ENCODE measurements around the gene TAF6. TPM values are rescaled to one million over a fixed set of nuclear protein-coding genes. Genes with fewer than 3 reads are reported as not detected.
A peak's percentile ranks its signal among the peaks of the same experiment; 100 is the strongest.

Gene TAF6
- total RNA-seq, 2 donors from 2014 or later, result 28.7 to 33.1 TPM

DNA sequence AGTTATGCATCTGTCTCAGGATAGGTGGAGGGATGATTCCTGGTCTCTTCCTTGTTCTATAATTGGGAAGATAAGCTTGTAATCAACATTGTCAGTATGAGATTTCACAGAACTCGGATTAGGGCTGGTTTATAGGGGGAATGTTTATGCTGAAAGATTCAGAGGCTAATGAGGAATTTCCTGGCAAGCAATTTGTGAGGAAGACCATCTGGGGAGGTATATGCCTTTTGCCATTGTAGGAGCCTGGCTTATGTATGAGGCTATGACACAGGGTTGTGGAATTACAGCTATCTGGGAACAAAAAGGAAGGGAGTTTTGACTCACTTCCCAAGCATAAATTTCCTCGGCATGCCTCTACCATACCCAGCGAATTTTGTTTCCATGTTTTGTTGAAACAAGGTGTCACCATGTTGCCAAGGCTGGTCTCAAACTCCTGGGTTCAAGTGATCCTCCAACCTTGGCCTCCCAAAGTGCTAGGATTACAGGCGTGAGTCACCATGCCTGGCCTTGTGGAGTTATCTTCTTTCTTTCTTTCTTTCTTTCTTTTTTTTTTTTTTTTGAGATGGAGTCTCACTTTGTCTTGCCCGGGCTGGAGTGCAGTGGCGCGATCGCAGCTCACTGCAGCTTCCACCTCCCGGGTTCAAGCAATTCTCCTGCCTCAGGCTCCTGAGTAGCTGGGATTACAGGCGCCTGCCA lies 32.0 kb downstream of the TAF6 start:
- ATAC-seq (no peak), DNase-seq (no peak)
- intact Hi-C loops (cut with DNase I, micrococcal nuclease), result loop anchor here in 1 of 2 donors (10.0 kb wide), 1 partner anchor 92 kb away; no protein-coding TSS in a partner anchor

DNA sequence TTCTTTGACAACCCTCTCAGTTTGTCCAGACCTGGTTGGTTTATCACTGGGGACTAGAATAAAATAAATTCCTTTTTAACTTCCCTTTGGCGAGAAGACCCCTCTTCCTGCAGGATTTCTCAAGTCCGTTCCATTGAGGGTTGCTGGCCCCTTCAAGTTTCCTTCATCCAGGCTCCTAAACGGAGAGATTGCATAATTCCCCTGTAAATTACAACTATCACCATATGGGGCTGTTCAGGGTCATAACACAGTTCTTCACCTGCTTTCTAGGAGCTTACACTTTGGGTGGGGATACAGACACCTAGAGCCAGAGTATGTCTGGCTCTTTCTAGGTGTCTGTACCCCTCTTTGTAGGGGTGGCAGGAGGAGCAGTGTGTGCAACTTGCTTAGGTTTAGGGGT lies 33.6 kb downstream of the TAF6 start:
- ATAC-seq, result no peak
- intact Hi-C loops (cut with DNase I, micrococcal nuclease), result loop anchor here in 1 of 2 donors (10.0 kb wide), 1 partner anchor 91 kb away; no protein-coding TSS in a partner anchor

DNA sequence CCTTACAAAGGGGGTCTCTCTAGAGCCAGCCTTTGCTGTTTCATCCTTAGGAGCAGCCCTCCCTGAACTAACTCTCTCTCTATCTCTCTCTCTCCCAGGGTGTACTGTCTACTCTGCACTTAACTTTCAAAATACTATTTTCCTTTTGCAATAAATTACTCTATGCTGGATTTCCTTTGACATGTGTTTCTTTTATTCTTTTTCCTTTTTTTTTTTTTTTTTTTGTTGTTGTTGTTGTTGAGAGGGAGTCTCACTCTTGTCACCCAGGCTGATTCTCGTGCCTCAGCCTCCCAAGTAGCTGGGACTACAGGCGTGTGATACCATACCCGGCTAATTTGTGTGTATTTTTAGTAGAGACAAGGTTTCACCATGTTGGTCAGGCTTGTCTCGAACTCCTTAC lies 36.2 kb downstream of the TAF6 start:
- intact Hi-C loops (cut with DNase I, micrococcal nuclease), result loop anchor here in 1 of 2 donors (10.0 kb wide), 1 partner anchor 88 kb away; no protein-coding TSS in a partner anchor
- ATAC-seq, result no peak
- no peak for DNase-seq

More for the DNA sequence above, 33.6 kb downstream of the TAF6 start:
- DNase-seq, result no peak

DNA sequence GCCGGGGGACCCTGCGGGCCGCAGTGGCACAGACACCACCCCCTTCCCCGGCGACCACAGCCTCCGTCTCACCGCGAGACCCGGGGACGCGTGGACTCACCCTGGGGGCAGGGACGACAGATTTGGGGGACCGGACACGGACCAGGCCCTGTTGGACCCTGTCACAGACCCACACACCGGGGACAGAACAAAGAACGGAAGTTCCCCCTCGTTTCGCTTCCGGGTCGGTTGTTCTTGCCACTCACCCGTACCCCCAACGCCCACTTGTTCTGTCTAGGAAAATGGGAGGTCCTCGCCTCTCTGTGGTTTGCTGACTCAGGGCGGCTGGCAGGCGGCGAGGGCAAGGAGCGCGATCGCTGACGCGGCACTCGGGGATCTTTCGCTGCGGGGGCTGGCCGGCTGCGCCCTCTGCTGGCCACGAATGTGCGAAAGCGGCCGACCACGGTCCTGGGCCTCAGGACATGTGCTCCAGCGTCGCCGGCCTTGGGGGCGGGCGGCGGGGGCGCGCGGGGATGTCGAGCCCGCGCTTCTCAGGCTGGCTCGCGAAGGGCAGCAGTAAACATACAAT lies 37.5 kb downstream of the TAF6 start, which contains the start of gene ZNF3:
Gene ZNF3 (minus strand): TSS at position 189 of the 568 bp plus-strand sequence. CDS start 4,366 bp downstream, outside the sequence.
- intact Hi-C loops (cut with DNase I, micrococcal nuclease), result loop anchor here in 1 of 2 donors (10.0 kb wide), 1 partner anchor 87 kb away; no protein-coding TSS in a partner anchor

DNA sequence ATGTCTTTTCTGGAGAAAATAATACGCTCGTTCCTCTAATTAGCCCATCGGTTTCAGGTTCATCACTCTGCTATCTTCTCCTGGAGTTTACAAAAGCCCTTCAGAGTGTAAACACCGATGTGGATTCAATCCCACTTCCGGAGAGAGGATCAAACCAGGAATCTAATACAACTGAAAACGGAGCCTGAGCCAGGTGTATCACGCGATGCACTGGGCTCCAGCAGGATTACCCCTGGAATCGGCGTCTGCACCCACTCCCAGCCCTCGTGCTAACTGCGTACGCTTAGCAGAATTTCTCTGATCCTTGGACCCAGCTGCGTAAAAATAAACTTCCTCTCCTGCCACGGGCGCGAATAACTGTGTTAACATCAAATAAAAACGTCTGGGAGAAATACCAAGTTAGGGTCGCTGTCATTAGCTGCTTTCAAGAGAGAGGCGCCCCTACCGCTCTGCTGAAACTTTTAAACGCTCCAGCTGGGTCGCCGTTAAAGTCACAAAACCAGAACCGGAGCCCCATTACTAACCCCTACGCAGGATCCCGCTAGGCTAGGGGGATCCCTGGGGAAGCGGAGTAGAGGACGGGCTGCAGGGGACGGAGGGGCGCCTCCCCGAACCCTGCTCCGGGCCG lies 38.1 kb downstream of the TAF6 start:
- peak in 1 of 2 donors; percentile 35 for DNase-seq
- ATAC-seq, result peak; percentile 12
- intact Hi-C loops (cut with DNase I, micrococcal nuclease), result loop anchor here in 1 of 2 donors (10.0 kb wide), 1 partner anchor 86 kb away; no protein-coding TSS in a partner anchor

More for the DNA sequence above, 37.5 kb downstream of the TAF6 start, which contains the start of gene ZNF3:
- peak; percentile 74 for ATAC-seq
- peak; percentile 98 for DNase-seq

DNA sequence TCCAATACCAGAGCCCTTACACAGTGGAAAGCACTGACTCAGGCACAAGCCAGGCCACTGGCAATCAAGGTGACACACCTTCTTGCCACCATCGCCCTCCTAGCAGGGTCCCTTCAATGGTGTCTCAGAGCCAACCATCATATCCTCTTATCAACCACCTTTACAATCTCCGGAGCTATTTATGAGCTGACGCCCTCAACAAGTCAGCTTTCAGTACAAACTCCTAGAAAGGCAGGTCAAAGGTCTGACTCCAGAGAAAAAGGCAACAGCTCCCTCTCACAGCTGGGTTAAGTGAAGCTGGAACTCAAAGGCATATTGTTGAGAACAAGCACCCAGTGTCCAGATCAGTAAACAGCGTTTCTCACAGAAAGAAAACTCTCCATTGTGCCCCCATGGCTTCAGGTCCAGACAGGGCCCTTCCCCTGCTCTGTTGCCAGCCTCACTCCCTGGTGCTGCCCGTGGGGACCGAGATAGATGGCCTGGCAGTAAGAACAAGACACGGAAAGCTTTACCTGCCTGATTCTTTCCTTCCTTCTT lies 40.1 kb downstream of the TAF6 start:
- DNase-seq (peak; percentile 59 to 83), ATAC-seq (peak; percentile 63)
- intact Hi-C loops (cut with DNase I, micrococcal nuclease), result no loop called here

DNA sequence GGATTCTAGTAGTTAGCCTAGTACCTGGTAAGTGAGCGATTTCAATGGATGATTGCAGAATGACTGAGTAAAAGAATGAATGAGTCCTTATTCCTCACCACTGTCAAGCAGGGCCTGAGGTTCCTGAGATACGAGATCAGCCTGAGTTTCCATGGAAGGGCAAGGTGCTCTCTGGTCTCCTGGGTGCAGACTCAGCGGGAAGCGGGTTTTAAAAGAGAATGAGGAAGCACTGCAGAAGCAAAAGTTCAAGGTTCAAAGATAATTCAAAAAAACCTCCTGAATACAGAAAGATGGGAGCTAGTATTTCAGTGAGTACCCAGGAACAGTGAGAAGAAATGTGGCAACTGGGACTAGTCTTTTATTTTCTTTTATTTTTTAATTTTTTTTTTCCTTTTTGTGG lies 42.0 kb downstream of the TAF6 start:
- ATAC-seq (peak; percentile 29), DNase-seq (peak in 1 of 2 donors; percentile 33)
- intact Hi-C loops (cut with DNase I, micrococcal nuclease), result no loop called here

DNA sequence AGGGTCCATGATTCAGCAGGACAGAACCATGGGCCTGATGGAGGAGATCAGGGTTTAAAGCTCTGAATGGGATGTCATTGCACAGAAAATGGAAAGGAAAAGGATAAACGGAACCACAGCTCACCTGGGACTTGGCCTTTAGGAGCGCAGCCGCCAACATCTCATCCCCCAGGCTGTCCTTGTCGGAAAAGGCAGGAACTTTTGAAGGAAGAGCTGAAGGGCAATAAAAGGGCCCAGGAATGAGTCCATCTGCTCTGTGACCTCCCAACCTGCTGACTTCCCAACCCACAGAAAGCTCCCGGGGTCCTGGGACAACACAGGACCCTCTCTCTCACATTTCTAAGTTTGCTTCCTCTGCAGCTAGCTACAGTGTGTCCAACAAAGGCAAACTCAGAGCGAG lies 43.7 kb downstream of the TAF6 start:
- DNase-seq (no peak), ATAC-seq (no peak)
- intact Hi-C loops (cut with DNase I, micrococcal nuclease), result no loop called here

DNA sequence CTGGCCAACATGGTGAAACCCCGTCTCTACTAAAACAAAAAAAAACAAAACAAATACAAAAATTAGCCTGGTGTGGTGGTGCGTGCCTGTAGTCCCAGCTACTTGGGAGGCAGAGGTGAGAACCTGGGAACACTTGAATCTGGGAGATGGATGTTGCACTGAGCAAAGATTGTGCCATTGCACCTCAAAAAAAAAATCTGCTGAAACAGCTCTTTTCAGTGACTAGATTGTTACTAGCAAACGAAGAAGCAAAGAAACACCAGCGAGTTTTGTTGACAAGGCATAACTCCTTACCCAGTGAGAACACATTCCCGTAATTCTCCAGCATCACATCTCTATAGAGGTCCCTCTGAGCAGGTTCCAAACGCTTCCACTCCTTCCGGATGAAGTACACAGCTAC lies 44.3 kb downstream of the TAF6 start:
- intact Hi-C loops (cut with DNase I, micrococcal nuclease), result no loop called here
- no peak for ATAC-seq
- DNase-seq, result no peak

DNA sequence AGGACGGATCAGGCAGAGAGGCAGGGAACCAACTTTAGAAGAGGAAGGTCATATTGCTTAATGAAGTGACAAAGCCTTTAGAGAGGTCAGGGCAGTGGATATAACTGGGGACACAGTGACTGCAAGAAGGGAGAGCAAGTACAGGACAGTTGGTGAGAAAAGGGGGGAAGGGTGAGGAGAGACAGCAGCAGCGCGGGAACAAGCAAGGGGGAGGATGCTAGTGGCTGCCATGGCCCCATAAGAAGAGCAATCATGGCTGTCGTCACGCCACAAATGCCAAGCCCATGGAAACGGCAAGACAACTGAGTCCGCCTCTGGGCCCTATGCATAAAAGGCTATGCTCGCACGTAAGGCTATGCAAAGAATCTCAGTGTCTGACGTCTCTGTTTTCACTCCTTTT lies 46.7 kb downstream of the TAF6 start:
- DNase-seq (no peak), ATAC-seq (no peak)
- intact Hi-C loops (cut with DNase I, micrococcal nuclease), result no loop called here

DNA sequence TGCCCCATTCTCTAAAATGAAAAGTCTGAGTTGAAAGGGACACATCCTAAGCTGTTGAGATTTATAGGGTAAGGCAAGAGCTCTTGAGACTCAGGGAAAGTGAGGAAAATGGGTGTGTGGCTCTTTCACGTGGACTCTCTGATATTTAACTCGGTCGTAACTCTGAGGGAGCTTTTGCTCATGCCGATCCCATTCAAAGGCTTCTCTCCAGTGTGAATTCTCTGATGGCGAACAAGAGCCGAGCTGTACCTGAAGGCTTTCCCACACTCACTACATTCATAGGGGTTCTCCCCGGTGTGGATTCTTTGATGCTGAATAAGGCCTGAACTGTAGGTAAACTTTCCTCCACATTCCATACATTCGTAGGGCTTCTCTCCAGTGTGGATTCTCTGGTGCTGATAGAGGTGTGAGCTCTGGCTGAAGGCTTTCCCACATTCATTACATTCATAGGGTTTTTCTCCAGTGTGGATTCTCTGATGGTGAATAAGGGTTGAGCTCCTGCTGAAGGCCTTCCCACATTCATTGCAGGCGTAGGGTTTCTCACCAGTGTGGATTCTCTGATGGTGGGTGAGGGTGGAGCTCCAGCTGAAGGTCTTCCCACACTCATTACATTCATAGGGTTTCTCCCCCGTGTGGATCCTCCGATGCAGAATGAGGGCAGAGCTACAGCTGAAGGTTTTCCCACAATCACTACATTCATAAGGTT lies 48.0 kb downstream of the TAF6 start:
- DNase-seq, result no peak
- intact Hi-C loops (cut with DNase I, micrococcal nuclease), result no loop called here
- ATAC-seq, result no peak

DNA sequence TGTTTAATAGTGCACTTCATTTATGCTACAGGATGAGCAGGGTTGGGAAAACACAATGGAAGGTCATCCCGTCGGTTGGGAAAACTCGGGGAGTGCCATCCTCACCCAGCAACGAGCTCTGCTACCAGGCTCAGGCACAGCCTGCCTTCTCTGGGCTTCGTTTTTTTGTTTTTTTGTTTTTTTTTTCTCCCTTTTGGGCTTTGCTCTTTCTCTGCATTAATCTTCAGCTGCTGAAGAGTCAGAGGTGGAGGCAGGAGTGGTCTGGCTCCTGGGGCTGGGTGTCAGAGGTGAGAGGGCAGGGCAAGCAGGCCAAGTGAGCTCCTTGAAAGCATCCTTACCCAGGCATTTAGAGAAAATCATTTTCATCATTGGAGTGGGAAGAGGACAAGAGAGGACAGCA lies 49.2 kb downstream of the TAF6 start:
- intact Hi-C loops (cut with DNase I, micrococcal nuclease), result no loop called here
- no peak for ATAC-seq
- DNase-seq, result no peak

DNA sequence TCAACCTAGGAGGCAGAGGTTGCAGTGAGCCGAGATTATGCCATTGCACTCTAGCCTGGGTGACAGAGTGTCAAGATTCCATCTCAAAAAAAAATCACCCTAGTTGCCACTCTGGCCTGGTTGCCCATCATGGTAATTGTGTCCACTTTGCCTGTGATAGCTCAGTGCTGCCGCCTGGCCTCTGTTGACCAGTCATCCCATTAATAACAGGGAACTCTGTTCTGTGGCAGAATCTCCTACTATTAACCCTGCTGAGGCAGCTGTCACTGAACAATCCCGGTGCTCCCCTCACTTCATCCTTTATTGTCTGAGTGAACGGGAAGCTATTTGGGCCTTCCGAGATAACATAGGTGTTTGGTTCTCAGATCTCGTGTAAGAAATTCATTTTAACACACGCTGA lies 52.2 kb downstream of the TAF6 start:
- intact Hi-C loops (cut with DNase I, micrococcal nuclease), result no loop called here
- DNase-seq, result no peak
- peak; percentile 10 for ATAC-seq

DNA sequence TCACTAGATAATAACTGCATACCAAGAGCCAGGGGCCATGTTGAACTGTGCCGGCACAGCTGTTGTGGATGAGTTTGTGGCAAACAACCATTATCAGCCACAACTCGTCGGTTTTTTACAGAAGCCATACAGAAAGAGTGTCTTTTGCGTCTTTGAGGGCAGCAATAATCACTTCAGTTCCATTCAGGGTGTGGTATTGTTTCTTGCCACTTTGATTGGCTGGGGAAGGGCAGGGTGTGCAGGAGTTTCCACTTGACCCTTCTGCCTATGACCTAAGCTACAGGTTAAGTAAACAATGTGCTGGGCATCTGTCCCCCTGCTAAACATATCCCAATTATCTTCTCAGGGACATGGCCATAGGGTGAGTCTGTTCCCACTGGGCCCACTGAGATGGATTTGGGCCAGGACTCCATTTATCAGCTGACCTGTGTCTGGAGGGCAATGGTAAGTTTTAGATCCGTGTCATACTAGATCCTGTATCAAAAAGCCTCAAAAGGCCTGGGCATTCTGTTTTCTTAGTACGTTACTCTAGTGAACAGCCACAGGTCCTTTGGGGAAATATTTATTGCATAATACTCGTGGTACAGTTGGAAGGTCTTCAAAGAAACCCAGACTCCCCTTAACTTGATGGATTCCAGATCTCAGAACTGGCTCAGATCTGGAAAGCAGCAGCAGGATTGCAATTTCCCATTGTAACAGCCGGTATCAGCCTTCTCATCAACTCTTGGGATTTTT lies 53.5 kb downstream of the TAF6 start:
- peak; percentile 46 for ATAC-seq
- intact Hi-C loops (cut with DNase I, micrococcal nuclease), result no loop called here
- DNase-seq, result no peak

DNA sequence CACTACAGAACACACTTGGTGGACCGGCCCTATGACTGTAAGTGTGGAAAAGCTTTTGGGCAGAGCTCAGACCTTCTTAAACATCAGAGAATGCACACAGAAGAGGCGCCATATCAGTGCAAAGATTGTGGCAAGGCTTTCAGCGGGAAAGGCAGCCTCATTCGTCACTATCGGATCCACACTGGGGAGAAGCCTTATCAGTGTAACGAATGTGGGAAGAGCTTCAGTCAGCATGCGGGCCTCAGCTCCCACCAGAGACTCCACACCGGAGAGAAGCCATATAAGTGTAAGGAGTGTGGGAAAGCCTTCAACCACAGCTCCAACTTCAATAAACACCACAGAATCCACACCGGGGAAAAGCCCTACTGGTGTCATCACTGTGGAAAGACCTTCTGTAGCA lies 55.0 kb downstream of the TAF6 start:
- intact Hi-C loops (cut with DNase I, micrococcal nuclease), result no loop called here
- DNase-seq (no peak), ATAC-seq (no peak)

DNA sequence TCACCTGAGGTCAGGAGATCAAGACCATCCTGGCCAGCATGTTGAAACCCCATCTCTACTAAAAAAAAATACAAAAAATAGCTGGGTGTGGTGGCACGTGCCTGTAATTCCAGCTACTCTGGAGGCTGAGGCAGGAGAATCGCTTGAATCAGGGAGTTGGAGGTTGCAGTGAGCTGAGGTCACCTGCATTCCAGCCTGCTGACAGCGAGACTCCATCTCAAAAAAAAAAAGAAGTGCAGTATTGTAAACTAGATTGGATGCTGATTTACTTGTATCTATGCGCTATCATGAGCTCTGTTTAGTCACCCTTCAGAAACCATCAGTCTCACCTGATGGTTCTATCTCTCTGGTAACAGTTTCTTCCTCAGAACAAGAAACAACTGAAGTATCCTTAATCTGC lies 55.8 kb downstream of the TAF6 start:
- ATAC-seq, result no peak
- intact Hi-C loops (cut with DNase I, micrococcal nuclease), result no loop called here
- DNase-seq, result no peak

DNA sequence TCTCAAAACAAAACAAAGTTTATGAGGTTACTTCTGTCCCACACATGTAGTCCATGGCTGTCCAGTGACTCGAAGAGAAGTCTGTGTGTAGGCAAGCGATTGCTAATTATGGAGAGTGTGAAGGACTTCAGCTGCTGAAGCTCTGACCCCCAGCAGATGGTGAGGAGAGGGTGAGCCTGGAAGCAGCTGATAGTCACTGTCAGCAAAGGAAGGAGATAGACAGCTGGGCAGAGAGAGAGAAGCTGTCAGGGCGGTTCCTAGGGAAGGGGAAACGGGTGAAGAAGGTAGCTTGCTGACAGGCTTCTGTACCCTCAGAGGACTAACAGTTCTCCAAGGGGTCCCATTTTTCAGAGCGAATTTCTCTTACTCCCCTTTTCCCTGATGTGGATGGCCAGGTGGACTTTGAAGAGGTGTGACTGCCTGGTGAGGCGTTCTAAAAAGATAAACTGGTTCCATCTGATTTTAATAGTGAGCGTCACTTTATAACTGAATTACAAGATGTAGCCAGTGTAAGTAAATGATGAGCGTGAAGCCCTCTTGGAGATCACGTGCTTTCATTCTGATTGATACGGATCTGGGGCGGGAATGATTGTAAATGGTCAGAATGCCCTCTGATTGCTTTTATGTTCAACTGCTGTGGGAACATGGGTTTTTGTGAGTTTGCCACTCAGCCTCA lies 57.5 kb downstream of the TAF6 start:
- intact Hi-C loops (cut with DNase I, micrococcal nuclease), result no loop called here
- ATAC-seq, result no peak
- DNase-seq, result no peak

DNA sequence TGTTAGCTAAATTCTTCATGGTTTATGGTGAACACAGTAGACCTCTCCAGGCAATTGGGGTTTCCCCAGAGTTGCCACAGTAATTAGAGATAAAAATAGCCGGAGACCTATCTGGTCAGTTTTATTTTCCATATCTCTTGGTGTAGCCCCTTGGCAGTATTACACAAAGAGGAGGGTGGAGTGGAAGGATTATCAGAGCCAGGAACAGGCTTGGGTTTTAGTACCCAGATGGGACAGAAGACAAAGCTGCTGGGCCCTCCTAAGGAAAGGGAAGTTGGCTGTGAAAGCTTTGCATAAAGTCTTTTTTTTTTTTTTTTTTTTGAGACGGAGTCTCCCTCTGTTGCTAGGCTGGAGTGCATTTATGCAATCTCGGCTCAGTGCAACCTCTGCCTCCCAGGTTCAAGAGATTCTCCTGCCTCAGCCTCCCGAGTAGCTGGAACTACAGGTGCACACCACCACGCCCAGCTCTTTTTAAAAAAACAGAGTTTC lies 59.9 kb downstream of the TAF6 start:
- DNase-seq (no peak), ATAC-seq (no peak)
- intact Hi-C loops (cut with DNase I, micrococcal nuclease), result loop anchor here (10.0 kb wide), 1 partner anchor 64 kb away; no protein-coding TSS in a partner anchor

Data from left colon (tissue), 2 donors.